Stimulated activated CD8-positive, alpha-beta memory T cell treated with anti-CD3 and anti-CD28 coated beads, Interleukin-7, amount 100 ng/mL, for 1 hour (primary cell): ENCODE measurements around the gene TGM1.
"Not testable (repeated sequence)": the region's sequence is repeated elsewhere in the genome, so short reads cannot be mapped to it uniquely, and the experiment has no call there.

ENCODE experiments used
- DNase-seq, 2 donors: peaks; one replicate each; pipeline ENCODE4 v3.0.0-alpha.2; 2020; ENCODE audit warnings: low read depth in 2 of 2

Gene TGM1

GRCh38 chr14:24254630-24255392 is 8.2 kb downstream of the TGM1 start:
- no peak for DNase-seq

GRCh38 chr14:24253936-24254335 is 9.0 kb downstream of the TGM1 start:
- no peak for DNase-seq

GRCh38 chr14:24252289-24253124 is 10.5 kb downstream of the TGM1 start:
- no peak for DNase-seq

GRCh38 chr14:24251880-24252288 is 11.1 kb downstream of the TGM1 start:
- no peak for DNase-seq

GRCh38 chr14:24250354-24250753 is 12.6 kb downstream of the TGM1 start:
- DNase-seq = no peak

- DNase-seq = no peak
Observed at GRCh38 chr14:24249230-24250021, 13.6 kb downstream of the TGM1 start.

GRCh38 chr14:24247422-24247821 is 15.6 kb downstream of the TGM1 start:
- no peak for DNase-seq

GRCh38 chr14:24246765-24247212 is 16.2 kb downstream of the TGM1 start:
- DNase-seq = no peak

- not testable (repeated sequence) for DNase-seq
Observed at GRCh38 chr14:24245350-24245749, 17.6 kb downstream of the TGM1 start.

- DNase-seq = no peak
Observed at GRCh38 chr14:24243336-24243836, 19.6 kb downstream of the TGM1 start.

GRCh38 chr14:24241829-24242443 is 21.0 kb downstream of the TGM1 start:
- peak; percentile 82 for DNase-seq

GRCh38 chr14:24240110-24240918 is 22.7 kb downstream of the TGM1 start:
- DNase-seq = no peak

GRCh38 chr14:24238527-24239037 is 24.4 kb downstream of the TGM1 start:
- DNase-seq = no peak

GRCh38 chr14:24238123-24238522 is 24.9 kb downstream of the TGM1 start:
- DNase-seq = no peak

- no peak for DNase-seq
Observed at GRCh38 chr14:24237463-24237955, 25.5 kb downstream of the TGM1 start.

GRCh38 chr14:24236689-24237462 is 26.1 kb downstream of the TGM1 start:
- no peak for DNase-seq

- DNase-seq = no peak
Observed at GRCh38 chr14:24235804-24236688, 26.9 kb downstream of the TGM1 start.
